HepG2 (cell line): Measurements from ENCODE around the gene WTAP. TPM values are rescaled to one million over a fixed set of nuclear protein-coding genes. Genes with fewer than 3 reads are reported as not detected.

ENCODE experiments used
- DNMT1 ChIP-seq: sonication (generic); formaldehyde crosslinking; IDR thresholded peaks from 2 replicates; pipeline ENCODE4 v1.5.1; 2020; ENCODE audit warnings: mild to moderate bottlenecking, missing genetic modification reagents
- GABPA ChIP-seq, 2 experiments: IDR thresholded peaks; 2 replicates each; pipeline ENCODE4 v1.6.1; 2011 to 2016; ENCODE audit warnings: low read depth in 2 of 2, low read length in 1 of 2, missing biosample characterization in 1 of 2, missing genetic modification characterization in 1 of 2
- GFI1 ChIP-seq: sonication (generic); formaldehyde crosslinking; IDR thresholded peaks from 2 replicates; pipeline ENCODE4 v1.5.0; 2020; ENCODE audit warnings: missing genetic modification reagents, mild to moderate bottlenecking, borderline replicate concordance
- KDM2A ChIP-seq: sonication (generic); formaldehyde crosslinking; IDR thresholded peaks from 2 replicates; pipeline ENCODE4 v1.4.0; 2020; ENCODE audit warnings: low read depth, missing genetic modification reagents, borderline replicate concordance
- KLF15 ChIP-seq: sonication (generic); formaldehyde crosslinking; IDR thresholded peaks from 2 replicates; pipeline ENCODE4 v1.8.1; 2023; ENCODE audit warnings: borderline replicate concordance, mild to moderate bottlenecking, inconsistent platforms, missing genetic modification reagents, mixed read lengths
- MAFF ChIP-seq: IDR thresholded peaks from 2 replicates; pipeline ENCODE4 v1.6.1; 2011; ENCODE audit warnings: low read depth, low read length, improper control_type of control experiment
- MAFK ChIP-seq, 2 experiments: IDR thresholded peaks in 1 of 2; conservative IDR thresholded peaks in 1 of 2; 2 replicates each; pipeline ENCODE4 v1.6.1; 2011; ENCODE audit warnings: improper control_type of control experiment in 2 of 2, low read length in 2 of 2
- PCBP1 ChIP-seq: fragments of 200-400 bp; formaldehyde crosslinking; IDR thresholded peaks from 2 replicates; pipeline ENCODE4 v1.6.1; 2017; ENCODE audit warnings: mild to moderate bottlenecking, low read depth, low read length, borderline replicate concordance
- POLR2AphosphoS5 ChIP-seq: IDR thresholded peaks from 2 replicates; pipeline ENCODE4 v1.6.1; 2012; ENCODE audit warnings: low read depth, low read length
- PRMT3 ChIP-seq: sonication (generic); formaldehyde crosslinking; IDR thresholded peaks from 2 replicates; pipeline ENCODE4 v1.8.1; 2022; ENCODE audit warnings: low read depth, mild to moderate bottlenecking, moderate library complexity, missing genetic modification reagents, borderline replicate concordance
- RARG ChIP-seq: sonication (generic); formaldehyde crosslinking; IDR thresholded peaks from 2 replicates; pipeline ENCODE4 v1.4.0; 2020; ENCODE audit warnings: low read depth, mild to moderate bottlenecking, missing genetic modification reagents
- SMAD9 ChIP-seq: sonication (generic); formaldehyde crosslinking; IDR thresholded peaks from 2 replicates; pipeline ENCODE4 v1.5.1; 2020; ENCODE audit warnings: mild to moderate bottlenecking, missing genetic modification reagents
- ZEB1 ChIP-seq: IDR thresholded peaks from 2 replicates; pipeline ENCODE4 v1.6.1; 2012; ENCODE audit warnings: mild to moderate bottlenecking, low read depth, inconsistent platforms; ENCODE audit not compliant: insufficient replicate concordance
- ZNF230 ChIP-seq: sonication (generic); formaldehyde crosslinking; IDR thresholded peaks from 2 replicates; pipeline ENCODE4 v1.4.0; 2020; ENCODE audit warnings: mild to moderate bottlenecking, missing genetic modification reagents
- ZNF3 ChIP-seq: IDR thresholded peaks from 2 replicates; pipeline ENCODE4 v1.7.0; 2017; ENCODE audit warnings: inconsistent platforms
- ZNF354B ChIP-seq: sonication (generic); formaldehyde crosslinking; IDR thresholded peaks from 2 replicates; pipeline ENCODE4 v1.8.0; 2022; ENCODE audit warnings: mild to moderate bottlenecking, missing genetic modification reagents
- ZNF496 ChIP-seq: sonication (generic); formaldehyde crosslinking; IDR thresholded peaks from 2 replicates; pipeline ENCODE4 v1.8.1; 2023; ENCODE audit warnings: mild to moderate bottlenecking, moderate library complexity, missing genetic modification reagents; ENCODE audit not compliant: insufficient replicate concordance
- ZNF549 ChIP-seq: sonication (generic); formaldehyde crosslinking; IDR thresholded peaks from 2 replicates; pipeline ENCODE4 v1.5.0; 2020; ENCODE audit warnings: missing genetic modification reagents
- ZNF567 ChIP-seq: sonication (generic); formaldehyde crosslinking; IDR thresholded peaks from 2 replicates; pipeline ENCODE4 v1.8.1; 2023; ENCODE audit warnings: mild to moderate bottlenecking, missing genetic modification reagents, borderline replicate concordance
- ZNF788 ChIP-seq: sonication (generic); formaldehyde crosslinking; IDR thresholded peaks from 2 replicates; pipeline ENCODE4 v1.5.0; 2020; ENCODE audit warnings: mild to moderate bottlenecking, missing genetic modification reagents, borderline replicate concordance
- ZNF790 ChIP-seq: sonication (generic); formaldehyde crosslinking; IDR thresholded peaks from 2 replicates; pipeline ENCODE4 v1.8.0; 2022; ENCODE audit warnings: missing genetic modification reagents, mild to moderate bottlenecking, borderline replicate concordance
- polyA plus RNA-seq, 8 experiments: library from polyadenylated mRNA; depleted of rRNA in 3 of 8; stranded (reverse) in 7 of 8; unstranded in 1 of 8; fragments of >200 nt; fragmentation: Illumina TruSeq in 4 of 8; extraction: Trizol in 4 of 8; gene quantifications; 2 replicates each; pipeline versions ENCODE4 v1.2.1 to v1.2.3, GENCODE V29; 2011 to 2016; ENCODE audit warnings: low read depth in 4 of 8, missing spikeins in 1 of 8, mixed read lengths in 1 of 8; ENCODE audit not compliant: insufficient read depth in 1 of 8
- total RNA-seq, 5 experiments: library from RNA; depleted of rRNA; stranded (reverse); fragments of >200 nt; fragmentation: Illumina TruSeq; extraction: Trizol; gene quantifications; 2 replicates each; pipeline ENCODE4 v1.2.3, GENCODE V29; 2016; ENCODE audit warnings: low read depth in 1 of 5
- TF ChIP-seq, protein P1 (sequence below): sonication (generic); formaldehyde crosslinking; IDR thresholded peaks from 2 replicates; pipeline ENCODE4 v1.9.0; 2022; ENCODE audit warnings: missing genetic modification reagents, mild to moderate bottlenecking, borderline replicate concordance
- TF ChIP-seq, protein P2 (sequence below): sonication (generic); formaldehyde crosslinking; IDR thresholded peaks from 2 replicates; pipeline ENCODE4 v1.8.0; 2022; ENCODE audit warnings: mild to moderate bottlenecking, missing genetic modification reagents, moderate library complexity
- TF ChIP-seq, protein P3 (sequence below): IDR thresholded peaks from 2 replicates; pipeline ENCODE4 v1.6.1; 2018; ENCODE audit warnings: missing genetic modification reagents, mild to moderate bottlenecking, missing compliant biosample characterization
- TF ChIP-seq, protein P4 (sequence below): sonication (generic); formaldehyde crosslinking; IDR thresholded peaks from 2 replicates; pipeline ENCODE4 v1.4.0; 2020; ENCODE audit warnings: missing genetic modification reagents, mild to moderate bottlenecking, borderline replicate concordance

WTAP gene
- total and polyA plus RNA-seq, 2 of the 13 experiments (the other 11 are each of a cell fraction or from before 2014, with no cell fraction given), result 31.6 to 167 TPM

- TF ChIP-seq, protein P1, sequence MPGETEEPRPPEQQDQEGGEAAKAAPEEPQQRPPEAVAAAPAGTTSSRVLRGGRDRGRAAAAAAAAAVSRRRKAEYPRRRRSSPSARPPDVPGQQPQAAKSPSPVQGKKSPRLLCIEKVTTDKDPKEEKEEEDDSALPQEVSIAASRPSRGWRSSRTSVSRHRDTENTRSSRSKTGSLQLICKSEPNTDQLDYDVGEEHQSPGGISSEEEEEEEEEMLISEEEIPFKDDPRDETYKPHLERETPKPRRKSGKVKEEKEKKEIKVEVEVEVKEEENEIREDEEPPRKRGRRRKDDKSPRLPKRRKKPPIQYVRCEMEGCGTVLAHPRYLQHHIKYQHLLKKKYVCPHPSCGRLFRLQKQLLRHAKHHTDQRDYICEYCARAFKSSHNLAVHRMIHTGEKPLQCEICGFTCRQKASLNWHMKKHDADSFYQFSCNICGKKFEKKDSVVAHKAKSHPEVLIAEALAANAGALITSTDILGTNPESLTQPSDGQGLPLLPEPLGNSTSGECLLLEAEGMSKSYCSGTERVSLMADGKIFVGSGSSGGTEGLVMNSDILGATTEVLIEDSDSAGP (CRISPR knock-in tag), result no peak
- TF ChIP-seq ZNF788 (CRISPR knock-in tag) (no peak), ZNF790 (CRISPR knock-in tag) (no peak), ZNF567 (peak; percentile 50; the same call in 1 of the 2 replicates), KDM2A (CRISPR knock-in tag) (no peak), ZNF230 (CRISPR knock-in tag) (no peak), ZNF549 (CRISPR knock-in tag) (no peak), ZNF354B (CRISPR knock-in tag) (no peak), MAFF (no peak), POLR2AphosphoS5 (peak; percentile 48; the same call in 1 of the 2 replicates), DNMT1 (CRISPR knock-in tag) (no peak), RARG (no peak), MAFK (conservative IDR thresholded peaks at IDR 0.05 in 1 of 2, IDR thresholded peaks at IDR 0.05 in 1 of 2; ENCODE audit: low read length in 2 of 2) (no peak), ZNF3 (CRISPR knock-in tag) (no peak), PRMT3 (CRISPR knock-in tag) (no peak), ZEB1 (peak; percentile 8), ZNF496 (CRISPR knock-in tag) (no peak), GABPA (IDR thresholded peaks at IDR 0.05; ENCODE audit: low read depth, low read length) (peak; percentile 78), GABPA (CRISPR knock-in tag; IDR thresholded peaks at IDR 0.05; ENCODE audit: low read depth) (peak; percentile 82), PCBP1 (no peak), SMAD9 (CRISPR knock-in tag) (no peak), GFI1 (CRISPR knock-in tag) (no peak), KLF15 (no peak)
- TF ChIP-seq, protein P2, sequence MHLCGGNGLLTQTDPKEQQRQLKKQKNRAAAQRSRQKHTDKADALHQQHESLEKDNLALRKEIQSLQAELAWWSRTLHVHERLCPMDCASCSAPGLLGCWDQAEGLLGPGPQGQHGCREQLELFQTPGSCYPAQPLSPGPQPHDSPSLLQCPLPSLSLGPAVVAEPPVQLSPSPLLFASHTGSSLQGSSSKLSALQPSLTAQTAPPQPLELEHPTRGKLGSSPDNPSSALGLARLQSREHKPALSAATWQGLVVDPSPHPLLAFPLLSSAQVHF, result no peak
- TF ChIP-seq, protein P3, sequence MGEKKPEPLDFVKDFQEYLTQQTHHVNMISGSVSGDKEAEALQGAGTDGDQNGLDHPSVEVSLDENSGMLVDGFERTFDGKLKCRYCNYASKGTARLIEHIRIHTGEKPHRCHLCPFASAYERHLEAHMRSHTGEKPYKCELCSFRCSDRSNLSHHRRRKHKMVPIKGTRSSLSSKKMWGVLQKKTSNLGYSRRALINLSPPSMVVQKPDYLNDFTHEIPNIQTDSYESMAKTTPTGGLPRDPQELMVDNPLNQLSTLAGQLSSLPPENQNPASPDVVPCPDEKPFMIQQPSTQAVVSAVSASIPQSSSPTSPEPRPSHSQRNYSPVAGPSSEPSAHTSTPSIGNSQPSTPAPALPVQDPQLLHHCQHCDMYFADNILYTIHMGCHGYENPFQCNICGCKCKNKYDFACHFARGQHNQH (CRISPR knock-in tag), result peak; percentile 19; the same call in 1 of the 2 replicates
- TF ChIP-seq, protein P4, sequence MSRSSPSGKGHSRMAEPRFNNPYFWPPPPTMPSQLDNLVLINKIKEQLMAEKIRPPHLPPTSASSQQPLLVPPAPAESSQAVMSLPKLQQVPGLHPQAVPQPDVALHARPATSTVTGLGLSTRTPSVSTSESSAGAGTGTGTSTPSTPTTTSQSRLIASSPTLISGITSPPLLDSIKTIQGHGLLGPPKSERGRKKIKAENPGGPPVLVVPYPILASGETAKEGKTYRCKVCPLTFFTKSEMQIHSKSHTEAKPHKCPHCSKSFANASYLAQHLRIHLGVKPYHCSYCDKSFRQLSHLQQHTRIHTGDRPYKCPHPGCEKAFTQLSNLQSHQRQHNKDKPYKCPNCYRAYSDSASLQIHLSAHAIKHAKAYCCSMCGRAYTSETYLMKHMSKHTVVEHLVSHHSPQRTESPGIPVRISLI (CRISPR knock-in tag), result no peak
These were observed 34.0 kb downstream of the WTAP start (continued) for GRCh38 chr6:159761129-159761872.
